GM21367 (cell line): ENCODE data around the gene ADARB1.

Source experiments
- ATAC-seq: cut with Tn5 transposase; IDR thresholded peaks from one replicate; pipeline ENCODE4 v1.9.1; 2021; ENCODE audit not compliant: unreplicated experiment

Gene ADARB1

GRCh38 chr21:45196620-45197019 is 122.2 kb downstream of the ADARB1 start:
- no peak for ATAC-seq

GRCh38 chr21:45199201-45199600 is 124.8 kb downstream of the ADARB1 start:
- ATAC-seq, result no peak

- ATAC-seq, result no peak
Measured at GRCh38 chr21:45200031-45200430, 125.7 kb downstream of the ADARB1 start.

GRCh38 chr21:45200581-45201296 is 126.4 kb downstream of the ADARB1 start:
- ATAC-seq, result no peak

GRCh38 chr21:45202344-45202743 is 128.0 kb downstream of the ADARB1 start:
- ATAC-seq, result no peak

- no peak for ATAC-seq
Measured at GRCh38 chr21:45202889-45203288, 128.5 kb downstream of the ADARB1 start.

- ATAC-seq, result no peak
Measured at GRCh38 chr21:45203983-45204382, 129.6 kb downstream of the ADARB1 start.

GRCh38 chr21:45204395-45204794 is 130.0 kb downstream of the ADARB1 start:
- ATAC-seq, result no peak

GRCh38 chr21:45207839-45208626 is 133.7 kb downstream of the ADARB1 start:
- no peak for ATAC-seq

- ATAC-seq, result no peak
Measured at GRCh38 chr21:45208627-45208951, 134.2 kb downstream of the ADARB1 start.

GRCh38 chr21:45209046-45209445 is 134.7 kb downstream of the ADARB1 start:
- no peak for ATAC-seq

GRCh38 chr21:45209685-45210284 is 135.4 kb downstream of the ADARB1 start:
- ATAC-seq, result no peak

GRCh38 chr21:45210461-45210983 is 136.1 kb downstream of the ADARB1 start:
- no peak for ATAC-seq

GRCh38 chr21:45211661-45212060 is 137.3 kb downstream of the ADARB1 start:
- ATAC-seq, result no peak

GRCh38 chr21:45213392-45213791 is 139.0 kb downstream of the ADARB1 start:
- ATAC-seq, result no peak

- no peak for ATAC-seq
Measured at GRCh38 chr21:45215213-45215612, 140.8 kb downstream of the ADARB1 start.

GRCh38 chr21:45217010-45217409 is 142.6 kb downstream of the ADARB1 start:
- no peak for ATAC-seq

- ATAC-seq, result no peak
Measured at GRCh38 chr21:45219517-45219916, 145.1 kb downstream of the ADARB1 start.

- no peak for ATAC-seq
Measured at GRCh38 chr21:45220071-45220481, 145.7 kb downstream of the ADARB1 start.

- ATAC-seq, result no peak
Measured at GRCh38 chr21:45220714-45221490, 146.5 kb downstream of the ADARB1 start.

GRCh38 chr21:45222001-45222400 is 147.6 kb downstream of the ADARB1 start:
- no peak for ATAC-seq
